Measurements from ENCODE around the gene SPRTN.
A peak's percentile ranks its signal among the peaks of the same experiment; 100 is the strongest.

SPRTN gene, protein sequence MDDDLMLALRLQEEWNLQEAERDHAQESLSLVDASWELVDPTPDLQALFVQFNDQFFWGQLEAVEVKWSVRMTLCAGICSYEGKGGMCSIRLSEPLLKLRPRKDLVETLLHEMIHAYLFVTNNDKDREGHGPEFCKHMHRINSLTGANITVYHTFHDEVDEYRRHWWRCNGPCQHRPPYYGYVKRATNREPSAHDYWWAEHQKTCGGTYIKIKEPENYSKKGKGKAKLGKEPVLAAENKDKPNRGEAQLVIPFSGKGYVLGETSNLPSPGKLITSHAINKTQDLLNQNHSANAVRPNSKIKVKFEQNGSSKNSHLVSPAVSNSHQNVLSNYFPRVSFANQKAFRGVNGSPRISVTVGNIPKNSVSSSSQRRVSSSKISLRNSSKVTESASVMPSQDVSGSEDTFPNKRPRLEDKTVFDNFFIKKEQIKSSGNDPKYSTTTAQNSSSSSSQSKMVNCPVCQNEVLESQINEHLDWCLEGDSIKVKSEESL

DNA sequence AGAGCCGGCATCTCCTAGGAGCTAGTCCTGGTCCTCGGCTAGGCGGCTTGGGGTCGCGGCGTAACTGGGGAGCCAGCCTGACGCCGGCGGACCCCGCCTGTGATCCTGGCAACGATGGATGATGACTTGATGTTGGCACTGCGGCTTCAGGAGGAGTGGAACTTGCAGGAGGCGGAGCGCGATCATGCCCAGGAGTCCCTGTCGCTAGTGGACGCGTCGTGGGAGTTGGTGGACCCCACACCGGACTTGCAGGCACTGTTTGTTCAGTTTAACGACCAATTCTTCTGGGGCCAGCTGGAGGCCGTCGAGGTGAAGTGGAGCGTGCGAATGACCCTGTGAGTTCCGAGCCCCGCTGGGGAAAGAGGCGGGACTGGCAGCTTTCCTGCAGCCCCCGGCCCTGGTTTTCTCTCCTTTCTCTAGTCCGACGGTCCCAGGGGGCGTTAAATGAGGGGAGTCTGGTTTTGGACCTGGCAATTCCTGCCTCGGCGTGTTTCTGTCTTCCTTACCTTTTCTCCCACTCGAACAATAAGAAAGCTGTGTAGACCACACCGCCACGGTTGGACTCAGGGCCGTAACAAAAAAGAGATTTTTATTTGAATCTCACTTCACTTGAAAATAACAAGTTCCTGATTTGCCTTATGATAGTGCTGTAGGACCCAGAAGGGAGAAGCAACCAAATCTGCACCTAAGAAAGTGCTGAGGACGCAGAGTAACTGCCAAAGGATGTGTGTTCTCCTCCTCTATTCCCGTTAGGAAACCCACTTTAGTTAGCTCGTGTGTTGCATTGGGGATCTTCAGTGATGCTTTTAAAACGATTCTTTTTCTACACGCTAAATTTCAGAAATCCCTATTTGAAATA lies at the start of gene SPRTN:
Gene SPRTN (plus strand): TSS at position 24 of the 859 bp plus-strand sequence. CDS start 91 bp downstream, at position 115.
- Mint-ChIP-seq H3K36me3 (ENCODE audit: low read depth) (peaks cover 87% of the 10 kb centered on the region), H3K4me3 (peak within 1 kb of the TSS; percentile 100), H3K4me1 (ENCODE audit: low read depth) (peaks cover 60% of the 10 kb centered on the region), H3K27me3 (peaks cover 2% of the 10 kb centered on the region), H3K9me3 (no peaks in the 10 kb centered on the region), H3K27ac (peak within 1 kb of the TSS; percentile 99)
- no peak for DNase-seq

DNA sequence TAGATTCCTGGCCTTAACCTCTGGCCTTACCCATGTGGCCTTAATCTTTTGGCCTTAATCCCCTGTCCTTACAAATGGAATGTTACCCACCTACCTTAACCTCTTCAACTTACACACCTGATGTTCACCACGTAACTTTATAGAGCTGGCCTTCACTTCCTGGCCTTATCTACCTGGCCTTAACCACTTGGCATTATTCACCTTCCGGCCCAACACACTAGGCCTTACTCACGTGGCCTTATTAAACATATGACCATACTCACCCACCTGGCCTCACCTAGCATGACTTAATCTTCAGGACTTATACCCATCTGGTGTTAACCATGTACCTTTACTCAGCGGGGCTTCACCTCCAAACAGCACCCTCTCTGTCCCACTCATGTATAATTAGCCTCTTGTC lies 42.2 kb upstream of the SPRTN start:
- Mint-ChIP-seq H3K27me3 (no peaks in the 10 kb centered on the region), H3K36me3 (ENCODE audit: low read depth) (no peaks in the 10 kb centered on the region), H3K4me1 (ENCODE audit: low read depth) (no peaks in the 10 kb centered on the region), H3K4me3 (no peak overlapping the region), H3K9me3 (no peaks in the 10 kb centered on the region), H3K27ac (no peak overlapping the region)
- DNase-seq = no peak

DNA sequence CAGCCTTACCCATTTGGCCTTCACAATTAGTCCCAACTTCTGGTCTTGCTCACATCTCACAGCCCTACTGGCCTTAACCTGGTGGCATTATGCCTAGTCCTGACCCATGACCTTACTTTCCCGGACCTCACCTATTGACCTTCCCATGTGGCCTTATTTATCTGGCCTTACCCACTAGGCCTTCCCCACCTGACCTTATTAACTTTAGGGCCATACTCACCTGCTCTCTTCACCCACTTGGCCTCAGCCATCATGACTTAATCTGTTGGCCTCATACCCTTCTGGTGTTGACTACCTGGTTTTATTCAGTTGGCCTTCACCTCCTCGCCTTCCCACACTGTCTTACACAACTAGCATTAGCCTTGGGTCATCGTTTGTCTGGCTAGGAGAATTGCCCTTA lies 36.1 kb upstream of the SPRTN start:
- H3K9me3 Mint-ChIP-seq = no peaks in the 10 kb centered on the region
- H3K27ac Mint-ChIP-seq = no peak overlapping the region
- no peaks in the 10 kb centered on the region for H3K4me1 Mint-ChIP-seq (ENCODE audit: low read depth)
- no peaks in the 10 kb centered on the region for H3K36me3 Mint-ChIP-seq (ENCODE audit: low read depth)
- H3K4me3 Mint-ChIP-seq = no peak overlapping the region
- DNase-seq = no peak
- H3K27me3 Mint-ChIP-seq = no peaks in the 10 kb centered on the region

DNA sequence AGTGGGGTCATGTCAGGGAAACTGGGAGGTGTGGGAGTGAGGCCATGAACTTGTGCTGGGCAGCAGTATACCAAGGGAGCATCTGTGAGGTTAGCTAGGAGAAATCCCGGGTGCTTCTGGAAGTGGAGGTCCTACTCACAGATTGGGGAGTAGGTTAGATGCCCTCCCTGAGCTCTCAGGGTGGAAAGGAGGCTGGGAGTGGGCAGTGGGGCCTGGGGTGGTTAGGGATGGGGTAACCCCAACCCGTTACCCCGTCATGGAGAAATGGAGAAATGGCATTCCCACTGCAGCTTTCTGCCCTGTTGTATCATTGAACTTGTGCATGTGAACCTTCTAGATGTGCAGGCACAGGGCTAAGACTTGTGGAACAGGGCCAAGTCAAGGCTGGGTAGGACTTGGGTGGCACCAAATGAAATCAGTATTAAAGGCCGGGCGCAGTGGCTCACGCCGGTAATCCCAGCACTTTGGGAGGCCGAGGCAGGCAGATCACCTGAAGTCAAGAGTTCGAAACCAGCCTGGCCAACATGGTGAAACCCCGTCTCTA lies 27.6 kb upstream of the SPRTN start:
- no peaks in the 10 kb centered on the region for H3K4me1 Mint-ChIP-seq (ENCODE audit: low read depth)
- H3K36me3 Mint-ChIP-seq (ENCODE audit: low read depth) = no peaks in the 10 kb centered on the region
- no peak overlapping the region for H3K4me3 Mint-ChIP-seq
- DNase-seq = no peak
- no peak overlapping the region for H3K27ac Mint-ChIP-seq
- H3K27me3 Mint-ChIP-seq = no peaks in the 10 kb centered on the region
- H3K9me3 Mint-ChIP-seq = no peaks in the 10 kb centered on the region

DNA sequence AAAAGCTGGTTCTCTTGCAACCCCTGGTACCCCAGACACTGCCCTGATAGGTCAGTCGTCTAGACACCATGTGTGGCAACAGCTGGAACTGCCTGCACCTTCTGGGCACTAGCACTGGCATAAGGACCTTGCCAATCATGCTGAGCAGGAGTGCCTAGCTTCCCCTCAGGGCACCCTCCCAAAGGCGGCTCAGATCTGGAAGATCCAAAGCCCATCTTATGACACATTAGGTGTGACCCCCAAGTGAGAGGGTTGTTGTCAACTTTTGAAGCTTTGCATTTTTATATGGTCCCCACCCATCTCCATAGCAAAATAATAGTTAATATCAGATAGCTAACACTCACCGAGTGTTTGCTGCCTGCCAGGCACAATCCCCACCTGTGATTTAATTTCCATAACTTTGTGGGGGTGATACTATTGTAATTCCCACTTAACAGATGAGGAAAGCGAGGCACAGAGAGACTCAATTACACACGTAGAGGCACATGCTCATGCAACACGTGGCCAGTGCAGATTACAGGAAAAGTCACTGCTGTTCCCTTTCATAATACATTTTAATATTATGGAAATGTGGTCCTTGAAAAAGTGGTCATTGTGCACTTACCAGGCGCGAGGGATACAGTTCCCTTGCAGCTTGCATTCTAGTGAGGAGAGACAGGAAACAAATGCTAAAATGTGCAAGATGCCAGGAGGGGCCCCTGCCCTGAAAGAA lies 26.2 kb upstream of the SPRTN start:
- peaks cover 1% of the 10 kb centered on the region for H3K4me1 Mint-ChIP-seq (ENCODE audit: low read depth)
- H3K36me3 Mint-ChIP-seq (ENCODE audit: low read depth) = no peaks in the 10 kb centered on the region
- no peak for DNase-seq
- no peaks in the 10 kb centered on the region for H3K9me3 Mint-ChIP-seq
- no peak overlapping the region for H3K4me3 Mint-ChIP-seq
- no peaks in the 10 kb centered on the region for H3K27me3 Mint-ChIP-seq
- H3K27ac Mint-ChIP-seq = no peak overlapping the region

DNA sequence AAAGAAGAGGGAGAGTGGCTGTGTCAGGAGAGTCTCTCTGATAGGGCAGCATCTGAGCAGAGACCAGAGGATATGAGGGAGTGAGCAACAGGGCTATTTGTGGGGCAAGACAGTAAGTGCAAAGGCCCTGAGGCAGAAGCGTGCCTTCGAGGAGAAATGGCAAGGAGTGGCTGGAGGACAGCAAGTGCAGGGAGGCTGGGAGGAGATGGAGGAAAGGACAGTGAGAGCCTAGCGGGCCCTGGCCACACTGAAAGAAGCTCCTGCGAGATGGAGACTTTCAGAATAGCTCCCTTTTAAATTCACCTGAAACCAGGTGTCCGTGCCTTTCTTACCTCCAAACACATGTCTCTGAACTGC lies 25.7 kb upstream of the SPRTN start:
- Mint-ChIP-seq H3K36me3 (ENCODE audit: low read depth) (no peaks in the 10 kb centered on the region), H3K4me1 (ENCODE audit: low read depth) (peaks cover 1% of the 10 kb centered on the region), H3K4me3 (no peak overlapping the region), H3K27ac (no peak overlapping the region), H3K9me3 (no peaks in the 10 kb centered on the region), H3K27me3 (no peaks in the 10 kb centered on the region)
- no peak for DNase-seq

DNA sequence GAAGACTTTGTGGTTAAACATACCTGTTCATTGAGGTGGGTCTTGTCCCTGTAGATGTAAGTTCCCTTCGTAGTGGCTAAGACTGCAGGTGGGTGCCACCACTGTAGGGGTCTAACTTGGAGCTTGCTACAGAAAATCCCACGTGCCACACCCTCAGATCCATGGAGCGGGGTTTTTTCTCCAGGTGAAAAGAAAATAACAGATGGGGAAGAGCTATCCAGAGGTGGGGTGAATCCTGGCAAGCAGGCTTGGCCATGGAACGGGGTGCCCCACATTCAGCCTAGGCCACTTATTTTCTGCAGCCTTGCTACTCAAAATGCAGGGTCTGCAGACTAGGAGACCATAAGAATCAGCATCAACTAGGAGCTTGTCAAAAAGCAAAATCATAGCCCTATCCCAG lies 24.4 kb upstream of the SPRTN start:
- Mint-ChIP-seq H3K36me3 (ENCODE audit: low read depth) (no peaks in the 10 kb centered on the region), H3K4me1 (ENCODE audit: low read depth) (peaks cover 1% of the 10 kb centered on the region), H3K27me3 (no peaks in the 10 kb centered on the region), H3K27ac (no peak overlapping the region), H3K9me3 (no peaks in the 10 kb centered on the region), H3K4me3 (no peak overlapping the region)
- no peak for DNase-seq

DNA sequence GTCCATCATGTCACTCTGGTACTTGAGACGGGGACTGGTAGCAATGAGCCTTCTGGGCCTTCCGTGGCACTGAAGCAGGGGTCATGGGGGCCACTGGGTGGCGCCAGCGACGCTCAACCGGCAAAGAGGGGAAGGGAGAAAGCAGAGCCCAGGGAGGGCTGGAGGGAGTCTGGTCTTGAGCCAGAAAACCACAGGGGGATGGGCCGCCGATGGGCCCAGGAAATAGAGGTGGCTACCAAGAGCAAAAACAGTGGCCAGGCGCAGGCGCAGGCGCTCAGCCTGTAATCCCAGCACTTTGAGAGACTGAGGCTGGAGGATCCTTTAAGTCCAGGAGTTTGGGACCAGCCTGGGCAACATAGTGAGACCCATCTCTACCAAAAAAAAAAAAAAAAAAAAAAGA lies 22.2 kb upstream of the SPRTN start:
- Mint-ChIP-seq H3K27me3 (no peaks in the 10 kb centered on the region), H3K36me3 (ENCODE audit: low read depth) (no peaks in the 10 kb centered on the region), H3K4me1 (ENCODE audit: low read depth) (peaks cover 1% of the 10 kb centered on the region), H3K9me3 (no peaks in the 10 kb centered on the region), H3K27ac (no peak overlapping the region), H3K4me3 (no peak overlapping the region)
- peak; percentile 58 for DNase-seq

DNA sequence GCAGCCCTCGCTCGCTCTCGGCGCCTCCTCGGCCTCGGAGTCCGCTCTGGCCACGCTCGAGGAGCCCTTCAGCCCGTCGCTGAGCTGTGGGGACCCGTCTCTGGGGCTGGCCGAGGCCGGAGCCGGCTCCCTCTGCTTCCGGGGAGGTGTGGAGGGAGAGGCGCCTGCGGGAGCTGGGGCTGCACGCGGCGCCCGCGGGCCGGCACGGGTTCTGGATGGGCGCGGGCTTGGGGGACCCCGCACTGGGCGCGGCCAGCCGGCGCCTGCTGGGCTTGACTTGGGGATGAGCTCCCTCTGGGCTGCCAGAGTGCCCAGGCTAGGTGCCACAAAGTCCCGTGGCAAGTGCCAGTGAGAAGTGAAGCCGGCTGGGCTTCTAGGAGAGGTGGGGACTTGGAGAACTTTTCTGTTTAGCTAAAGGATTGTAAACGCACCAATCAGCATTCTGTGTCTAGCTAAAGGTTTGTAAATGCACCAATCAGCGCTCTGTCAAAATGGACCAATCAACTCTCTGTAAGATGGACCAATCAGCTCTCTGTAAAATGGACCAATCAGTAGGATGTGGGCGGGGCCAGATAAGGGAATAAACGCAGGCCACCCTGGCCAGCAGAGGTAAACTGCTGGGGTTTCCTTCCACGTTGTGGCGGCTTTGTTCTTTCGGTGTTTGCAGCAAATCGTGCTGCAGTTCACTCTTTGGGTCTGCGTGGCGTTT lies 20.6 kb upstream of the SPRTN start:
- no peaks in the 10 kb centered on the region for H3K36me3 Mint-ChIP-seq (ENCODE audit: low read depth)
- H3K9me3 Mint-ChIP-seq = no peaks in the 10 kb centered on the region
- H3K27ac Mint-ChIP-seq = no peak overlapping the region
- no peaks in the 10 kb centered on the region for H3K27me3 Mint-ChIP-seq
- H3K4me3 Mint-ChIP-seq = no peak overlapping the region
- no peak for DNase-seq
- peaks cover 1% of the 10 kb centered on the region for H3K4me1 Mint-ChIP-seq (ENCODE audit: low read depth)

DNA sequence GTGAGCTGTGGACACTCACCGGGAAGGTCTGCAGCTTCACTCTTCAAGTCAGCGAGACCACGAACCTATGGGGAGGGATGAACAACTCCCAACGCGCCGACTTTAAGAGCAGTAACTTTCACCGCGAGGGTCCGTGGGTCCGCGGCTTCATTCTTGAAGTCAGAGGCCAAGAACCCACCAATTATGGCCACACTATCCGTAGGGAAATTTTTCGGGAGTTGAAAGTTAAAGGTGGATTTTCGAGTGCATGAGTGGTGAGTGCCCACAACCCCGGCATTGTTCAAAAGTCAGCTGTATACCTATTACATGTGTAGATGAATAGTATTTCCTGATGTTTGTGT lies 20.1 kb upstream of the SPRTN start:
- H3K27me3 Mint-ChIP-seq = no peaks in the 10 kb centered on the region
- peaks cover 1% of the 10 kb centered on the region for H3K4me1 Mint-ChIP-seq (ENCODE audit: low read depth)
- no peak overlapping the region for H3K27ac Mint-ChIP-seq
- no peaks in the 10 kb centered on the region for H3K9me3 Mint-ChIP-seq
- H3K36me3 Mint-ChIP-seq (ENCODE audit: low read depth) = no peaks in the 10 kb centered on the region
- H3K4me3 Mint-ChIP-seq = no peak overlapping the region
- no peak for DNase-seq

DNA sequence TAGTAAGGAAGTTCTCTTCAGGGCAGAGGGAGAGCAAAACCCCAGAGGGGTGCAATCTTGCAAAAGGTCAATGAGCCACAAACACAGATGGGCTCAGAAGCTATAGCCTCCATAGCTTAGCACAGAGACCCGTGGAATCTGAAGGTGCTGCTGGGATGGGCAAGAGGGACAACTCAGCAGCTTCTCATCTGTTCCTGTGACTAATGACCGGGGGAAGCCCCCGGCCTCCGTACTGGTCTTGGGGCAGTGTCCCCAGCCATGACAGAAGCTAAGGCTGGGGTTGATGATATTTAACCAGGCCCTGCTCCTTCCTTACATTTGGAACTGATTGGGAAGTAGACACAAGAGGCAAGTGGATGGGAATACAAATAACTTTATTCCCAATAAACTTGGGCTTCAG lies 19.5 kb upstream of the SPRTN start:
- Mint-ChIP-seq H3K9me3 (no peaks in the 10 kb centered on the region), H3K27ac (no peak overlapping the region), H3K36me3 (ENCODE audit: low read depth) (no peaks in the 10 kb centered on the region), H3K27me3 (no peaks in the 10 kb centered on the region), H3K4me1 (ENCODE audit: low read depth) (peaks cover 1% of the 10 kb centered on the region), H3K4me3 (no peak overlapping the region)
- DNase-seq = no peak

DNA sequence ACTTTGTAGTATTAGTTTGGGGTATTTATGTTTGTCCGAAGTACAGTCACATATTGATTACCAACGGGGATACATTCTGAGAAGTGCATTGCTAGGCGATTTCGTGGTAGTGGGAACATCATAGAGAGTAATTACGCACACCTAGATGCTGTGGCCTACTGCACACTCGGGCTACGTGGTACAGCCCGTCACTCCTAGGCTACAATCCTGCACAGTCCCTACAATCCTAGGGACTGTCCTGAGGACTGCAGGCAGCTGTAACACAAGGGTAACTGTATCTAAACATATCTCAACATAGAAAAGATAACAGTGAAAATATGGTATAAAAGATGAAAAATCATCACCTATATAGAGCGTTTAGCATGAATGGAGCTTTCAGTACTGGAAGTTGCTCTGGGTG lies 19.0 kb upstream of the SPRTN start:
- Mint-ChIP-seq H3K36me3 (ENCODE audit: low read depth) (no peaks in the 10 kb centered on the region), H3K27me3 (no peaks in the 10 kb centered on the region), H3K4me1 (ENCODE audit: low read depth) (peaks cover 1% of the 10 kb centered on the region), H3K9me3 (no peaks in the 10 kb centered on the region), H3K27ac (no peak overlapping the region), H3K4me3 (no peak overlapping the region)
- no peak for DNase-seq

DNA sequence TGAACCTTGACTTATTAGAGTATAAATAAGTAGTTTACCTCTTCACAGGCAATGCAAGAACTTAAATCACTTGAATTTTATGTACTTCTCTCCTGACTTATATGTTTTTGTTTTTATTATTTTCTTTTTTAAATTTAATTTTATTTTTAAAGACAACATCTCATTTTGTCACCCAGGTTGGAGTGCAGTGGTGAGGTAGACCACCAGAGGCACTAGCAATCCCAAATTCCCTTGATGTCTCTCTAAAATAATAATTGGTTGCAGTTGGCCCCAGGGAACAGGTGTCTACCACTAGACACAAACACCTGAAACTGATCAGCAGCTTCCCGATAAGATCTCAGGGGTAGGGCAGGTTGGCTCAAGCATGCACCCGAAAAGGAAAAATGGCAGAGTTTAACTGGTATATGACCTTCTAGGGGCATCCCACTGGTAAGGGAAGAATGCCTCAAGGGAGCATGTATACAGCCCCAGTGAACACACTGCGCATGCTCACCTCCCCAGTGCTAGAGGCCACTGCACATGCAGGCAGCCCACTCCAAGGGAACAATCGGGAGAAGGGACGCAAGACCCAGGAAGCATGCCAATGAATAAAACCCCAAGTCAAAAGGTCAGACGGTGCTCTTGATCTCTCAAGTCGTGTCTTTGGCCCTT lies 15.1 kb upstream of the SPRTN start:
- Mint-ChIP-seq H3K27ac (no peak overlapping the region), H3K9me3 (no peaks in the 10 kb centered on the region), H3K36me3 (ENCODE audit: low read depth) (no peaks in the 10 kb centered on the region), H3K27me3 (no peaks in the 10 kb centered on the region), H3K4me1 (ENCODE audit: low read depth) (no peaks in the 10 kb centered on the region), H3K4me3 (no peak overlapping the region)
- no peak for DNase-seq

DNA sequence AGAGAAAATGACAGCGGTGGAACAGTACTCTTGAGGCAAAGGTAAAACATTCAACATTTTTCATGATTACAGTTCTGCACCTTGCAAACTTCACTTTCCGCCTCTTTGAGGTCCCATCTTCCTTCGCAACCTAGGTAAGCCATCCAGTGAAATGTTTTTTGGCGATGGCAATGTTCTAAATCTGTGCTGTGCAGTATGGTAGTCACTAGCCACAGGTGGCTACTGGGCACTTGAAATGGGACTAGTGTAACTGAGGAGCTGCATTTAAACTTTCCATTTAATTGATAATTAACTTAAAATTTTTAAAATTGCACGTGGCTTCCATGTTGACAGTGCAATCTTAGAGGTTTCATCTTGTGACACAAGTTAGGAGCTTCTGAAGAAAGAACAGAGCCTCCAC lies 13.4 kb upstream of the SPRTN start:
- peaks cover 3% of the 10 kb centered on the region for H3K4me1 Mint-ChIP-seq (ENCODE audit: low read depth)
- no peaks in the 10 kb centered on the region for H3K27me3 Mint-ChIP-seq
- no peak overlapping the region for H3K27ac Mint-ChIP-seq
- DNase-seq = no peak
- no peak overlapping the region for H3K4me3 Mint-ChIP-seq
- no peaks in the 10 kb centered on the region for H3K36me3 Mint-ChIP-seq (ENCODE audit: low read depth)
- no peaks in the 10 kb centered on the region for H3K9me3 Mint-ChIP-seq
